PC-3 (cell line): ENCODE measurements around the gene PLPP1. TPM values are rescaled to one million over a fixed set of nuclear protein-coding genes. Genes with fewer than 3 reads are reported as not detected.

Experiments used
- ATAC-seq: fragments of 200-7000 bp; cut with Tn5 transposase; 2 replicates; pipeline ENCODE4 v1.9.1; 2020; ENCODE audit warnings: mild to moderate bottlenecking, moderate library complexity
- BruUV-seq: library from RNA; stranded (reverse); fragments of 400-500 nt; replicated peaks from 2 replicates; lab custom pipeline; 2021; lab: Mats Ljungman, UMichigan
- CTCF ChIA-PET: fragments of 300-600 bp; sonication (Branson Sonifier 250); formaldehyde crosslinking; loops from one replicate; lab custom pipeline; 2022; ENCODE audit warnings: antibody characterized with exemption; lab: Charles Lee
- POLR2A ChIA-PET: fragments of 300-600 bp; sonication (Branson Sonifier 250); formaldehyde crosslinking; loops from one replicate; lab custom pipeline; 2022; ENCODE audit warnings: antibody characterized with exemption; ENCODE audit not compliant: unreplicated experiment; lab: Charles Lee
- DNase-seq: peaks from one replicate; pipeline ENCODE4 v3.0.0-alpha.2; 2015
- H2AFZ ChIP-seq: fragments of 300-600 bp; sonication (generic); 2 replicates; pipeline ENCODE4 v1.6.0; 2016; ENCODE audit warnings: antibody characterized with exemption, low read length
- H3F3A ChIP-seq: fragments of 300-600 bp; sonication (generic); one replicate; pipeline ENCODE4 v1.6.0; 2017; ENCODE audit warnings: antibody characterized with exemption, low read length, control low read depth, mild to moderate bottlenecking; ENCODE audit not compliant: unreplicated experiment
- H3K27ac ChIP-seq: fragments of 300-600 bp; sonication (generic); 2 replicates; pipeline ENCODE4 v1.5.1; 2016; ENCODE audit warnings: mild to moderate bottlenecking, low read length
- H3K27me3 ChIP-seq: fragments of 300-600 bp; sonication (generic); 2 replicates; pipeline ENCODE4 v1.6.1; 2016; ENCODE audit warnings: low read length, mixed read lengths
- H3K36me3 ChIP-seq: fragments of 300-600 bp; sonication (generic); 2 replicates; pipeline ENCODE4 v1.6.1; 2016; ENCODE audit warnings: low read depth, mixed run types, low read length, mixed read lengths
- H3K4me1 ChIP-seq: fragments of 300-600 bp; sonication (generic); 2 replicates; pipeline ENCODE4 v1.5.1; 2016; ENCODE audit warnings: low read length; ENCODE audit not compliant: insufficient read depth
- H3K4me2 ChIP-seq: fragments of 300-600 bp; sonication (generic); 2 replicates; pipeline ENCODE4 v1.6.0; 2016; ENCODE audit warnings: low read length
- H3K4me3 ChIP-seq: fragments of 300-600 bp; sonication (generic); 2 replicates; pipeline ENCODE4 v1.5.1; 2016; ENCODE audit warnings: mild to moderate bottlenecking, low read length, mixed read lengths
- H3K79me2 ChIP-seq: fragments of 300-600 bp; sonication (generic); 2 replicates; pipeline ENCODE4 v1.6.1; 2017; ENCODE audit warnings: low read length, mixed read lengths
- H3K9ac ChIP-seq: fragments of 300-600 bp; sonication (generic); 2 replicates; pipeline ENCODE4 v1.6.0; 2016; ENCODE audit warnings: mild to moderate bottlenecking, low read length
- H3K9me2 ChIP-seq: fragments of 300-600 bp; sonication (generic); replicated peaks from 2 replicates; pipeline ENCODE4 v1.6.1; 2016; ENCODE audit warnings: mixed run types, low read length, mixed read lengths
- H3K9me3 ChIP-seq: fragments of 300-600 bp; sonication (generic); 2 replicates; pipeline ENCODE4 v1.6.1; 2016; ENCODE audit warnings: low read length, mixed read lengths
- H4K20me1 ChIP-seq: fragments of 300-600 bp; sonication (generic); 2 replicates; pipeline ENCODE4 v1.6.1; 2016; ENCODE audit warnings: low read length, mixed read lengths
- EZH2 ChIP-seq: fragments of 300-600 bp; sonication (generic); IDR thresholded peaks from one replicate; pipeline ENCODE4 v1.6.1; 2017; ENCODE audit warnings: antibody characterized with exemption, mild to moderate bottlenecking, low read length; ENCODE audit not compliant: unreplicated experiment
- EZH2phosphoT487 ChIP-seq: fragments of 300-600 bp; sonication (generic); IDR thresholded peaks from 2 replicates; pipeline ENCODE4 v1.6.1; 2018; ENCODE audit warnings: mild to moderate bottlenecking, antibody characterized with exemption, low read length, borderline replicate concordance
- intact Hi-C: fragments of 100-400 bp; cut with micrococcal nuclease; formaldehyde crosslinking; loops from 2 replicates; pipeline ENCODE4 v1.9.0; 2023
- total RNA-seq: library from RNA; depleted of rRNA; stranded (reverse); fragments of >200 nt; gene quantifications from 2 replicates; pipeline ENCODE4 v1.2.3, GENCODE V29; 2014
- TF ChIP-seq, protein P1 (sequence below): fragments of 300-600 bp; sonication (generic); conservative IDR thresholded peaks from 2 replicates; pipeline ENCODE4 v1.5.1; 2017; ENCODE audit warnings: antibody characterized with exemption, low read depth, mild to moderate bottlenecking, low read length

The PLPP1 gene
- total RNA-seq, 1 experiment from 2014 or later = 16.2 TPM

DNA sequence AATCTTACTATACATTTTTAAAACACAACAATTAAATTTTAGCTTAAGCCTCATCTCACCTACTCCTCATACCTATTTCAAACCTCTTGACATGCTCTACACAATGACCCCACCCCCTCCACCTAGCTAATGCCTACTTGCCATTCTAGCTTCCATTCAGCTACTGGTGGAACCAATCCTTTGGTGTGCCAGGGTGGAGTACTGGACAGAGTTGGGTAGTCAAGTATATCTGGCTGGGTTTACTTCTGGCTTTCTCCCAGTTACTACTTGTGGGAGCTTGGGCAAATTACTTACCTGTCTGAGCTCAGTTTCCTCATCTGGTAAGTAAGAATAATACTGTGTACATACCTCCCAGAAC is 24.3 kb downstream of the PLPP1 start:
- Histone ChIP-seq H3K9me3 (no peaks in the 10 kb centered on the region), H3K9ac (no peak overlapping the region), H3K4me1 (peaks cover 32% of the 10 kb centered on the region), H3K36me3 (no peaks in the 10 kb centered on the region), H3K79me2 (no peaks in the 10 kb centered on the region), H3K27me3 (no peaks in the 10 kb centered on the region), H3K4me2 (peak overlapping the region; percentile 68), H3F3A (no peaks in the 10 kb centered on the region), H2AFZ (no peak overlapping the region), H3K27ac (no peak overlapping the region), H4K20me1 (no peaks in the 10 kb centered on the region), H3K4me3 (no peak overlapping the region), H3K9me2 (no peaks in the 10 kb centered on the region)
- TF ChIP-seq EZH2 (no peak), EZH2phosphoT487 (no peak)
- TF ChIP-seq, protein P1, sequence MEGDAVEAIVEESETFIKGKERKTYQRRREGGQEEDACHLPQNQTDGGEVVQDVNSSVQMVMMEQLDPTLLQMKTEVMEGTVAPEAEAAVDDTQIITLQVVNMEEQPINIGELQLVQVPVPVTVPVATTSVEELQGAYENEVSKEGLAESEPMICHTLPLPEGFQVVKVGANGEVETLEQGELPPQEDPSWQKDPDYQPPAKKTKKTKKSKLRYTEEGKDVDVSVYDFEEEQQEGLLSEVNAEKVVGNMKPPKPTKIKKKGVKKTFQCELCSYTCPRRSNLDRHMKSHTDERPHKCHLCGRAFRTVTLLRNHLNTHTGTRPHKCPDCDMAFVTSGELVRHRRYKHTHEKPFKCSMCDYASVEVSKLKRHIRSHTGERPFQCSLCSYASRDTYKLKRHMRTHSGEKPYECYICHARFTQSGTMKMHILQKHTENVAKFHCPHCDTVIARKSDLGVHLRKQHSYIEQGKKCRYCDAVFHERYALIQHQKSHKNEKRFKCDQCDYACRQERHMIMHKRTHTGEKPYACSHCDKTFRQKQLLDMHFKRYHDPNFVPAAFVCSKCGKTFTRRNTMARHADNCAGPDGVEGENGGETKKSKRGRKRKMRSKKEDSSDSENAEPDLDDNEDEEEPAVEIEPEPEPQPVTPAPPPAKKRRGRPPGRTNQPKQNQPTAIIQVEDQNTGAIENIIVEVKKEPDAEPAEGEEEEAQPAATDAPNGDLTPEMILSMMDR = no peak
- ATAC-seq (peak; percentile 58), DNase-seq (no peak)
- ChIA-PET POLR2A (no interaction called here), CTCF (no interaction called here)
- intact Hi-C loops = no loop called here
- no TSS peak for BruUV-seq

DNA sequence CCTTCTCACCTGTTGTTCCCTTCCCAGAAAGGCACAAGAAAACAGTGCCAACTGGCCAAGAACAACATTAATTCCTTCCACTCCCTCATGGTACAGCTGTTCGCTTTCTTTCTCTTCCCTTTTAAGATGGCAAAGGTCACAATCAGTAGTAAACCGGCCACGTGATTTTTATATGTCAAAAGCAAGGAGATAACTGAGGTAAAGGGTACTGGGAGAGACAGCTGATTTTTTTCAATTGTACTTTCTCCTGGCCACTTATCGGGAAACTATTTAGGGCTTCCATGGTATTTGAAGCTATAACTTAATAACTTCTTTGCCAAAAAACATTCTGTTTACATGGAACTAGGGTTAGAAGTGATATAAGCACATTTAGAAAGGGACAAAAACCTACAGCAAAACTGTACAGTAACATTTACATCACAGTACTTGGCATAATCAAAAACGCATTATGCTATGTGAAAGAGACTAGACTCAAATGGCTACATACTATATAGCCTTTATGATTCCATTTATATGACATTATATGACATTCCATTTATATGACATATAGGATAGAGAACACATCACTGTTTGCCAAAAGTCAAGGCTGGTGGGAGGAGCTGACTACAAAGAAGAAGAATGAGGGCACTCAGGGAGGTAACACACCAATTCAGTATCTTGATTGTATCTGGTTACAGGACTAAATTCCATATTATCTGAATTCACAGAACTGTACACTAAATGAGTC is 24.8 kb downstream of the PLPP1 start:
- Histone ChIP-seq H3K27me3 (no peaks in the 10 kb centered on the region), H2AFZ (no peak overlapping the region), H3K4me2 (peak overlapping the region; percentile 68), H3K4me1 (peaks cover 32% of the 10 kb centered on the region), H3K79me2 (no peaks in the 10 kb centered on the region), H3K36me3 (no peaks in the 10 kb centered on the region), H3K4me3 (peak overlapping the region; percentile 33; the same call in 1 of the 2 replicates), H3K9me3 (no peaks in the 10 kb centered on the region), H3K9me2 (no peaks in the 10 kb centered on the region), H3F3A (no peaks in the 10 kb centered on the region), H3K27ac (peak overlapping the region; percentile 47), H4K20me1 (no peaks in the 10 kb centered on the region), H3K9ac (no peak overlapping the region)
- DNase-seq (peak; percentile 73), ATAC-seq (peak; percentile 86)
- no TSS peak for BruUV-seq
- intact Hi-C loops = no loop called here
- TF ChIP-seq EZH2phosphoT487 (no peak), EZH2 (no peak)
- TF ChIP-seq, protein P1 = no peak
- ChIA-PET POLR2A (interaction anchor here (0.7 kb wide), 1 partner anchor 402 kb away, joined by 5 read pairs; no protein-coding TSS in a partner anchor), CTCF (interaction anchor here (1.1 kb wide), 1 partner anchor 182 kb away, joined by 7 read pairs; no protein-coding TSS in a partner anchor)

DNA sequence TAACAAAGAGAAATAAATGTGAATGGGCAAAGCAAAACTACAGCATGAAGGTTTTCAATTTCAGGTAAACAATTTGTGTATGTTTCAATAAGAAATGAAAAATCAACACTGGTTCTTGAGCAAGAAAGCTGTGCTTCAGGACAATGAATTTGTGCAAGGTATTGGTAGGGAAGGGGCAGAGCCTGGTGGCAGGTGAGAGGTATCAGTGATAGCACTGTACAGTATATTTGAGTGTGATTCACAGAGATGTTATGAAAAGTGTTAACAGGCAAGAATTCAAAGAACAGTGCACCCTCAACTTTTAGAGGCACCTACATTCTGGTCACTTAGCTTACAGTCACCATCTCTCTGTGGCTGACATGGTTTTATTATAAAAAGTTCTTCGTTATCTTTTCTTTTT is 25.7 kb downstream of the PLPP1 start:
- H3K27ac ChIP-seq = no peak overlapping the region
- POLR2A ChIA-PET = interaction anchor here (0.7 kb wide), 1 partner anchor 403 kb away, joined by 5 read pairs; no protein-coding TSS in a partner anchor
- H3K36me3 ChIP-seq = no peaks in the 10 kb centered on the region
- no TSS peak for BruUV-seq
- H3K9me2 ChIP-seq = no peaks in the 10 kb centered on the region
- H4K20me1 ChIP-seq = no peaks in the 10 kb centered on the region
- intact Hi-C loops = no loop called here
- CTCF ChIA-PET = interaction anchor here (1.1 kb wide), 1 partner anchor 183 kb away, joined by 7 read pairs; no protein-coding TSS in a partner anchor
- 0 out of 2 replicates have a peak overlapping the region, but pooled peaks have one; percentile 11 for H3K4me2 ChIP-seq
- ATAC-seq (no peak), DNase-seq (no peak)
- no peaks in the 10 kb centered on the region for H3F3A ChIP-seq
- TF ChIP-seq EZH2phosphoT487 (no peak), EZH2 (no peak)
- TF ChIP-seq, protein P1 = no peak
- H2AFZ ChIP-seq = no peak overlapping the region
- no peak overlapping the region for H3K4me3 ChIP-seq
- peaks cover 32% of the 10 kb centered on the region for H3K4me1 ChIP-seq
- no peaks in the 10 kb centered on the region for H3K9me3 ChIP-seq
- H3K27me3 ChIP-seq = no peaks in the 10 kb centered on the region
- H3K9ac ChIP-seq = no peak overlapping the region
- no peaks in the 10 kb centered on the region for H3K79me2 ChIP-seq
